Chondrocyte (in vitro differentiated cells): ENCODE data around the gene GALNT13. TPM values are rescaled to one million over a fixed set of nuclear protein-coding genes. Genes with fewer than 3 reads are reported as not detected.

ENCODE experiments used
- DNase-seq: peaks from one replicate; pipeline ENCODE4 v3.0.0; 2021; ENCODE audit warnings: mixed read lengths, low spot score
- H3K27ac Mint-ChIP-seq: one replicate; pipeline ENCODE4 v1.8.0; 2021; ENCODE audit warnings: mild to moderate bottlenecking, moderate library complexity, mixed read lengths; ENCODE audit not compliant: unreplicated experiment
- H3K27me3 Mint-ChIP-seq: 2 replicates; pipeline ENCODE4 v1.8.0; 2021; ENCODE audit warnings: low read depth, mixed read lengths
- H3K36me3 Mint-ChIP-seq: 2 replicates; pipeline ENCODE4 v1.8.0; 2021; ENCODE audit warnings: low read depth, mixed read lengths
- H3K4me1 Mint-ChIP-seq: 2 replicates; pipeline ENCODE4 v1.8.0; 2021; ENCODE audit warnings: low read depth, mild to moderate bottlenecking, mixed read lengths
- H3K4me3 Mint-ChIP-seq: one replicate; pipeline ENCODE4 v1.8.0; 2021; ENCODE audit warnings: mild to moderate bottlenecking, moderate library complexity, mixed read lengths; ENCODE audit not compliant: unreplicated experiment
- H3K9me3 Mint-ChIP-seq: 2 replicates; pipeline ENCODE4 v1.8.0; 2021; ENCODE audit warnings: low read depth, mixed read lengths
- total RNA-seq: library from RNA; stranded (reverse); gene quantifications from 3 replicates; pipeline ENCODE4 v1.2.1, GENCODE V29; 2021
- TF ChIP-seq, protein P1 (sequence below): fragments of 200-600 bp; sonication (generic); IDR thresholded peaks from 2 replicates; pipeline ENCODE4 v1.5.0; 2021; ENCODE audit warnings: antibody characterized with exemption, mild to moderate bottlenecking, moderate library complexity

Gene GALNT13
- total RNA-seq, 1 donor from 2014 or later = not detected

DNA sequence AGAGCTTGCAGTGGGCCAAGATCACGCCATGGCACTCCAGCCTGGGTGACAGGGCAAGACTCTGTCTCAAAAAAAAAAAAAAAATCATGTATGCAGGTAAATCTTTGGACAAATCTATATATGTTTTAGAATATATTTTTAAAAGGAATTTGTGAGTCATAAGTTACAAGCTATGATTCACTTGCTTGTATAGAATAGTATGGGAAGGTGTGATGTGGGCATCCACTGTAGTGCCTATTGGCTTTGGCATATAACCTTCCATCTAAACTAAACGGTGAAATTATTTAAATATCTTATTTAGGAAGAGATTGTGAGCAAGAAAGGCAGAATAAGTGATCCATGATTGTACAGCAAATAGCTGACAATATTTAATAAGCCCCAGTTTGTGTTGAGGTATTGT lies 261.1 kb downstream of the GALNT13 start:
- DNase-seq = no peak
- Mint-ChIP-seq H3K27ac (no peak overlapping the region), H3K4me3 (no peak overlapping the region), H3K36me3 (no peaks in the 10 kb centered on the region), H3K4me1 (no peaks in the 10 kb centered on the region), H3K27me3 (no peaks in the 10 kb centered on the region), H3K9me3 (no peaks in the 10 kb centered on the region)
- TF ChIP-seq, protein P1, sequence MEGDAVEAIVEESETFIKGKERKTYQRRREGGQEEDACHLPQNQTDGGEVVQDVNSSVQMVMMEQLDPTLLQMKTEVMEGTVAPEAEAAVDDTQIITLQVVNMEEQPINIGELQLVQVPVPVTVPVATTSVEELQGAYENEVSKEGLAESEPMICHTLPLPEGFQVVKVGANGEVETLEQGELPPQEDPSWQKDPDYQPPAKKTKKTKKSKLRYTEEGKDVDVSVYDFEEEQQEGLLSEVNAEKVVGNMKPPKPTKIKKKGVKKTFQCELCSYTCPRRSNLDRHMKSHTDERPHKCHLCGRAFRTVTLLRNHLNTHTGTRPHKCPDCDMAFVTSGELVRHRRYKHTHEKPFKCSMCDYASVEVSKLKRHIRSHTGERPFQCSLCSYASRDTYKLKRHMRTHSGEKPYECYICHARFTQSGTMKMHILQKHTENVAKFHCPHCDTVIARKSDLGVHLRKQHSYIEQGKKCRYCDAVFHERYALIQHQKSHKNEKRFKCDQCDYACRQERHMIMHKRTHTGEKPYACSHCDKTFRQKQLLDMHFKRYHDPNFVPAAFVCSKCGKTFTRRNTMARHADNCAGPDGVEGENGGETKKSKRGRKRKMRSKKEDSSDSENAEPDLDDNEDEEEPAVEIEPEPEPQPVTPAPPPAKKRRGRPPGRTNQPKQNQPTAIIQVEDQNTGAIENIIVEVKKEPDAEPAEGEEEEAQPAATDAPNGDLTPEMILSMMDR = no peak

DNA sequence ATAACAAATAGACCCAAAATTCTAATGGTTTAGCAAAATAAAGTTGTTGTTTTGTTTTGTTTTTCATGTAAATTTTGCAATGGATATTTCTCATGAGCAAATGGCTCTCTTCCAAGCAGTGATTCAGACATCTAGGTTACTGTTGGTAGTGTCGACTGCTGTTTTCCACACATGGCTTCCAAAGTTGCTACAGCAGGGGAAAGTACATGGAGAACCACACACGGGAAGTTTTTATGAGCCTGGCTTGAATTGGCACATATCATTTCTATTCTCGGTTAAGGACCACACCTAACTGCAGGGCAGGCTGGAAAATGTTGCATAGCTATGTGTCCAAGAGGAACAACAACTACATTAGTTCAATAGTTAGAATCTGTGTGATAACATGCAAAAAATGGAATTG lies 262.1 kb downstream of the GALNT13 start:
- H3K36me3 Mint-ChIP-seq = no peaks in the 10 kb centered on the region
- no peak overlapping the region for H3K4me3 Mint-ChIP-seq
- no peak for DNase-seq
- TF ChIP-seq, protein P1 = no peak
- no peaks in the 10 kb centered on the region for H3K9me3 Mint-ChIP-seq
- H3K4me1 Mint-ChIP-seq = no peaks in the 10 kb centered on the region
- H3K27me3 Mint-ChIP-seq = no peaks in the 10 kb centered on the region
- H3K27ac Mint-ChIP-seq = no peak overlapping the region

DNA sequence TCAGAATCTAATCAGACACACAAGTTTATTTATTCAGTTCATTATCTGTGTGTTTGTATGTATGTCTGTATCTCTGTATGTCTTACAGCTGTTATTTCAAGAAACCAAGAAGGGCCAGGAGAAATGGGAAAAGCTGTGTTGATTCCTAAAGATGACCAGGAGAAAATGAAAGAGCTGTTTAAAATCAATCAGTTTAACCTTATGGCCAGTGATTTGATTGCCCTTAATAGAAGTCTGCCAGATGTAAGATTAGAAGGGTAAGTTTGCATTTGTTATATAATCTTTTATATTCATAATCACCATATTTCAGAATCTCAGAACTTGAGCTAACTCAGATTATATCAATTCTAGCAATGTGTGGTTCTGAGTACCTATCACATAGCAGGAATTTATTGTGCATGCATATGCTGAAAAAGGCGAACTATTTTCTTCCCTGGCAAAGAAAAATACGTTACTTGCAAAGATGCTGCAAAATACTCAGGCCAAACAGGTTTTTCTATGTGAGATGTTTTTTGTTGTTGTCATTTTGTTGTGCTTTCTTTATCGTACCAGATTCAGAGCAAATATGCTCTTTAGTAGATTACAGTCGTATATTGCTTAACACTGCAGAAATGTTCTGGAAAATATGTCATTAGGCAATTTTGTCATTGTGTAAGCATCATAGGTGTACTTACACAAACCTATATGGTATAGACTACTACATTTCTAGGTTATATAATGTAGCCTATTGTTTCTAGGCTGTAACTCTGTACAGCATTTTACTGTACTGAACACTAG lies 268.7 kb downstream of the GALNT13 start:
- TF ChIP-seq, protein P1 = no peak
- Mint-ChIP-seq H3K36me3 (no peaks in the 10 kb centered on the region), H3K9me3 (no peaks in the 10 kb centered on the region), H3K4me3 (no peak overlapping the region), H3K27ac (no peak overlapping the region), H3K27me3 (no peaks in the 10 kb centered on the region), H3K4me1 (peaks cover 3% of the 10 kb centered on the region)
- no peak for DNase-seq

DNA sequence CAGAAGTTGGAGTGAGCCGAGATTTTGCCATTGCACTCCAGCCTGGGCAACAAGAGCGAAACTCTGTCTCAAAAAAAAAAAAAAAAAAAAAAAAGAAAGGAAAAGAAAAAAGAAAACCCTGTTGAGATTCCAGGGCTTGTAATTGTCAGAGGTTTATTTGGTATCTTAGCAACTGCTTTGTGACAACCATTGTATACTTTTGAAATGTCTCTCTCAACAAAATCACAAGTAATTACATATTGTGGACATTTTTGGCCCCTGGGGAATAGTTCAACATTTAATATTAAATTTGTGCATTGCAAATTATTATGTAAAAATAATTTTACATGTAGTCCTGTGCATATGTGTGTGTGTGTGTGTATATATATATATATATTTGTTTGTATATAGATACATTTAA lies 270.8 kb downstream of the GALNT13 start:
- Mint-ChIP-seq H3K9me3 (no peaks in the 10 kb centered on the region), H3K27ac (no peak overlapping the region), H3K36me3 (no peaks in the 10 kb centered on the region), H3K4me1 (peaks cover 3% of the 10 kb centered on the region), H3K27me3 (no peaks in the 10 kb centered on the region), H3K4me3 (no peak overlapping the region)
- TF ChIP-seq, protein P1 = no peak
- DNase-seq = no peak

DNA sequence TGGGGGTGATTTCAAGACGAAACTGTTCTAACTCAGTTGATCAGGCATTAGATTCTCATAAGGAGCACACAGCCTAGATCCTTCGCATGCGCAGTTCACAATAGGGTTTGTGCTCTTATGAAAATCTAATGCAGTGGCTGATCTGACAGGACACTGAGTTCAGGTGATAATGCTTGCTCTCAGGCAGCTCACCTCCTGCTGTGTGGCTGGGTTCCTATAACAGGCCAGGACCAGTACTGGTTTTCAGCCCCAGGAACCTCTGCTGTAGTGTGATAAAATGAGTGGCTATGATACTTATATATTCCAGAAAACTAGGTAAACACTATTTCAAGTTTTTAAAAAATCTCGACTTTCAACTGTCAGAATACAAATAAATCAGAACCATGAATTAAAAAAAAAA lies 271.4 kb downstream of the GALNT13 start:
- Mint-ChIP-seq H3K4me1 (peaks cover 3% of the 10 kb centered on the region), H3K27me3 (no peaks in the 10 kb centered on the region), H3K36me3 (no peaks in the 10 kb centered on the region), H3K27ac (no peak overlapping the region), H3K9me3 (no peaks in the 10 kb centered on the region), H3K4me3 (no peak overlapping the region)
- TF ChIP-seq, protein P1 = no peak
- no peak for DNase-seq
